CD4-positive, alpha-beta T cell treated with Interleukin-12 subunit alpha and Interleukin-12 subunit beta, for 1 hour (primary cell): ENCODE measurements around the gene EIF3F.
"Not testable (repeated sequence)": the region's sequence is repeated elsewhere in the genome, so short reads cannot be mapped to it uniquely, and the experiment has no call there.

Experiments used
- DNase-seq: peaks from one replicate; pipeline ENCODE4 v3.0.0-alpha.2; 2020

EIF3F gene, protein sequence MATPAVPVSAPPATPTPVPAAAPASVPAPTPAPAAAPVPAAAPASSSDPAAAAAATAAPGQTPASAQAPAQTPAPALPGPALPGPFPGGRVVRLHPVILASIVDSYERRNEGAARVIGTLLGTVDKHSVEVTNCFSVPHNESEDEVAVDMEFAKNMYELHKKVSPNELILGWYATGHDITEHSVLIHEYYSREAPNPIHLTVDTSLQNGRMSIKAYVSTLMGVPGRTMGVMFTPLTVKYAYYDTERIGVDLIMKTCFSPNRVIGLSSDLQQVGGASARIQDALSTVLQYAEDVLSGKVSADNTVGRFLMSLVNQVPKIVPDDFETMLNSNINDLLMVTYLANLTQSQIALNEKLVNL

DNA sequence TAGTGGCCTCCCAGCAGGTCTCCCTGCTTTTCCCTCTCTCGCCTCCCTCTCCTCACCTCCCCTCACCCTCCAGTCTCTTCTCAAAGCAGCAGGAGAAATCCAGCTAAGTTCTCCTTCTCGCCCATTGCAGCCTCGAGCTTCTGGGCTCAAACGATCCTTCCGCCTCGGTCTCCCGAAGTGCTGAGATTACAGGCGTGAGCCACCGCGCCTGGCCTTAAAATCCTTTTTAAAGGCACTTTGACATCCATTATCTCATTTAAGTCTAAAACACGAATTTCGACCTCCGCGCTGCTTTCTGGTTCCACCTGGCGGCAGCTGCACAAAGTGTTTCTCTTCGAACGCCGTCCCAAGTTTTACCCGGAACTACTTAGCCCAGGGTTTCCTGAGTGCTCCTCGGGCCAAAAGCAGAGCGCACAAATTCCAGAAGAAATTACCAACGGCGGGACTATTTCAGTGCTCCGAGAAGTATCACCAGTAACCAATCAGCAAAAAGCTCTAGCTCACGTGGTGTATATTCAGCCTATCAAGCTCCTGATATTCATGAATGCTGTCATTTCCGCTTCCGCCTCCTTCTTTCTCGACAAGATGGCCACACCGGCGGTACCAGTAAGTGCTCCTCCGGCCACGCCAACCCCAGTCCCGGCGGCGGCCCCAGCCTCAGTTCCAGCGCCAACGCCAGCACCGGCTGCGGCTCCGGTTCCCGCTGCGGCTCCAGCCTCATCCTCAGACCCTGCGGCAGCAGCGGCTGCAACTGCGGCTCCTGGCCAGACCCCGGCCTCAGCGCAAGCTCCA lies at the start of gene EIF3F:
Gene EIF3F (plus strand): TSS at position 570 of the 792 bp plus-strand sequence. CDS start 16 bp downstream, at position 586.
- DNase-seq, result peak; percentile 98

- no peak for DNase-seq
These were observed 46.0 kb upstream of the EIF3F start for GRCh38 chr11:7941146-7941545.

GRCh38 chr11:7941608-7942007 lies 45.5 kb upstream of the EIF3F start, which contains the start of gene OR10A3:
Gene OR10A3, minus strand, starts transcription at chr11:7941708. Its CDS starts 2,188 bp downstream, at chr11:7939520.
- no peak for DNase-seq

GRCh38 chr11:7944123-7944522 lies 43.0 kb upstream of the EIF3F start:
- no peak for DNase-seq

DNA sequence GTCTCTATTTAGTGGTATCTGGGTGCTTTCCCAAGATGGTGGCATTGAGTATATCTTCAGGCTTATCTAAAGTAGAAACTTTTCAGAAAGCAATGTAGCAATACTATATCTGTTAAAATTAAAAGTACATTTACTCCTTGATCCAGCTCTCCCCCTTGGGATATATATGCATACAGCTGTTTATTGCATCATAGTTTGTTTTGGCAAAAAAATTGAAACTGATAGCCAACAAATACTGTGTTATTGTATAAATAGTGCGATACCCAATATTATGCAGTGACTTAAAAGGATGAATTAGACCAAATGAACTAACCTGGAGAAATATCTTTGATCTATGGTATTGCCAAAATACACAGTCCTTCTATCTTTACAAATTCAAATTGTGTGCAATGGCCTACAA lies 37.2 kb upstream of the EIF3F start:
- DNase-seq, result no peak

DNA sequence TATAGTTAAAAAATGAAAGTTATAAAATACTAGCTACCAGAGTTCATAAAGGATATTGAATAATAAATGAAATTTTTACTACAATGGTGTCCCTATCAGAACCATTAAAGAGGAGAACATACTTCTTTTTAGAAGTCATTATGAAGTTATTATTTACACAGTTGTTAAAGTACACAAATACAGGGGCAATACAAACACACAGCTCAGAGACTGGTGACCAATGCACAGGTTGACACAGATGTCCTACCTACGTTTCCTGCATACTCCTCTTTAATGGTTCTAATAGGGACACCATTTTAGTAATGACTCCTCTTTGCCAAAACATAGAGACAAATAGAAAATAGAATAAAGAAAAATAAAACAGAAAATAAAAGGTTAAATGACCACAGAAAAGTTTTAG lies 31.9 kb upstream of the EIF3F start:
- DNase-seq, result no peak

- DNase-seq, result no peak
These were observed 22.9 kb upstream of the EIF3F start for GRCh38 chr11:7964261-7964660.

- DNase-seq, result no peak
These were observed 22.3 kb upstream of the EIF3F start for GRCh38 chr11:7964873-7965272.

DNA sequence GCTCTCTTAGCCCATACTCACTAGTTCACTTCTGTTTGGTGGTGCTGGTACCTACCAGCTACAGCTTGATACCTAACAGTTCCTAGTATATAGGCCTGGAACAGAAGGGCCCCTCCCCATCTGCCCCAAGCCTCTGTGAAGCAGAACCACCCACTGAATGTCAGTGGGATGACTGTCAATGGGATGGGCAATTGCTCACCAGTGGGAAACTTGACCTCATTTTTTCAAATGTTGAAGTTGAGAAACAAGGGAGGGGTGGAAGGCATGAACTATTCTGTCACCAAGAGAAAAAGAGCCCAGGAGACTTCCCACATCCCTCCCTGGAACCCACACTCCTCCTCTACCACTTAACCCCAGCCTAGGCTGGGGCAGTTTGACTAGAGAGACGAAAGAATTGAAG lies 21.8 kb upstream of the EIF3F start, which contains the start of gene NLRP10:
Gene NLRP10 (minus strand): TSS at position 62 of the 400 bp plus-strand sequence. CDS start 1,952 bp downstream, outside the sequence.
- no peak for DNase-seq

- DNase-seq, result no peak
These were observed 20.0 kb upstream of the EIF3F start for GRCh38 chr11:7967097-7967496.

GRCh38 chr11:7967826-7968225 lies 19.3 kb upstream of the EIF3F start:
- no peak for DNase-seq

- no peak for DNase-seq
These were observed 18.5 kb upstream of the EIF3F start for GRCh38 chr11:7968686-7969085.

GRCh38 chr11:7969756-7970646 lies 17.1 kb upstream of the EIF3F start:
- no peak for DNase-seq

GRCh38 chr11:7971846-7972245 lies 15.3 kb upstream of the EIF3F start:
- no peak for DNase-seq

DNA sequence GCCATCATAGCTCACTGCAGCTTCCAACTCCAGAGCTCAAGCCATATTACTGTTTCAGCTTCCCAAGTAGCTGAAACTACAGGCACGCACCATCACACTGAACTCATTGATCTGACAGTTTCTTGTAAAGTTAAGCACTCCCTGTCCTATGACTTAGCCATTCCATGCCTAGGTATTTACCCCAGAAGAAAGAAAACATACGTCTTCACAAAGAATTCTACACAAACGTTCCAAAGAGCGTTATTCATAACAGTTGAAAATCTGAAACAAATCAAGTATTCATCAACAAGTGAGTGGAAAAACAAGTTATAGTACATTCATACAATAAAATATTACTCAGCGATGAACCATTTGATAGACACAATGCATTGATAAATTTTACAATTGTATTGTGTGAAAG lies 14.1 kb upstream of the EIF3F start:
- DNase-seq, result no peak

- no peak for DNase-seq
These were observed 12.5 kb upstream of the EIF3F start for GRCh38 chr11:7974668-7975067.

DNA sequence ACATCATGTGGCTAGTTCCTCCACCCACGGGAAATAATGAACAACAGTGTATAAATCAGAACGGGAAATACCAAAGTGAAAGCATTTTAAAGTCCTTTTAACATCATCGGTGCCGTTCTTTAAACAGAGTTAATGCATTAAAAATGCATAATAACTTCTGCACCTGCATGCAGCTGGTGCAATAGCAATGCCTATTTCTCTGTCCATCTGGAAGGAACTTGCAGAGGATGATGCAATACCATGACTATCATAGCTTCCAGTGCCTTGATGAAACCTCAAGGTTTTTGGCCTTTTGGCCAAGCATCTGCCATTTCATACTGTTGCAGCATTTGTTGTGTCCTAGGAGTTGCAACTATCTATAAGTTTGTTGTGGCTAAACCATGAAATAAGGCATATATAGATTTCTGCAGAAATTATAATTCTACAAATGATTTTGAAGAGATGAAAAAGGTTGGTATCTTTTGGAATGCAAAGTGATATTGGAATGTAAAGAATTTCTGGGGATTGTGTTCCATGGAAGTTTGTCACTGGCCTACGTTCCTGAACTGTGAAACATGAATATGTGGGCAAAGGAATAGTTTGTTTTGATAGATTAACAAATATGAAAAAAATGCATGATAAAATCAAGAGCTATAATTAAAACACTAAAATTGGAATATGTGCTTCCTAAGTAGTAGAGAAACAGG lies 9.8 kb upstream of the EIF3F start:
- DNase-seq, result no peak

DNA sequence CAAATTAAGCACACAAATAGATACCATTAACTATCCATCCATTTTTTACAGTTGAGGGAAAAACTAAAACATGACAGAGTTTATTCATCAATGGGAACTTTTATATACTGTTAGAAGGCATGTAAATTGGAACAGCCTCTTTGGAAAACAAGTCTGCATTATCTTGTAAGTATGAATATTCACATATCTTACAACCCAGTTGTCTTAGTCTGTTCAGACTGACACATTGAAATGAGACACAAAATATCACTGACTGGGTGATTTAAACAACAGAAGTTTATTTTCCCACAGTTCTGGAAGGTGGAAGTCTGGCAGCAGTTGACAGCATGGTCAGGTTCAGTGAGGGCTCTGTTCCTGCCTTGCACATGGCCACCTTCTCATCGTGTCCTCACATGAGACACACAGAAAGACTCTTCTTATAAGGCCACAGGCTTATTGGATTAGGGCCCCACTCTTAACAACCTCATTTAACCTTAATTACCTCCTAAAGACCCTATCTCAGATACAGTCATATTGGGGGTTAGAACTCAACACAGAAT lies 5.4 kb upstream of the EIF3F start:
- DNase-seq, result no peak

GRCh38 chr11:7982582-7983119 lies 4.5 kb upstream of the EIF3F start:
- DNase-seq, result no peak

GRCh38 chr11:7983832-7984590 lies 3.1 kb upstream of the EIF3F start:
- no peak for DNase-seq

DNA sequence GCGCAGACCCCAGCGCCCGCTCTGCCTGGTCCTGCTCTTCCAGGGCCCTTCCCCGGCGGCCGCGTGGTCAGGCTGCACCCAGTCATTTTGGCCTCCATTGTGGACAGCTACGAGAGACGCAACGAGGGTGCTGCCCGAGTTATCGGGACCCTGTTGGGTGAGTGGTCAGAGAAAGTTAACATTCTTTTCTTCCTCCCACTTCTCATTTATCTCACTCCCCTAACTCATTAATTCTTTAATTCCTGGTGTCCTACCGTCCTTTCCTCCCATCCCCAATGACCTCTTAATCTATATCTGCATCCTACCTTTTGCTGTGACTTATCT lies 385 bp downstream of the EIF3F start:
- DNase-seq, result not testable (repeated sequence)
